Nephron (organoid): ENCODE results near the gene MATN3.
A peak's percentile ranks its signal among the peaks of the same experiment; 100 is the strongest.

Experiments used
- H3K27ac Mint-ChIP-seq, 3 experiments: 2 replicates each; pipeline ENCODE4 v1.8.0; 2020; ENCODE audit warnings: mixed read lengths in 3 of 3, mild to moderate bottlenecking in 2 of 3, moderate library complexity in 1 of 3
- H3K27me3 Mint-ChIP-seq: 2 replicates; pipeline ENCODE4 v1.8.0; 2021; ENCODE audit warnings: low read depth, mild to moderate bottlenecking, moderate library complexity, mixed read lengths
- H3K36me3 Mint-ChIP-seq: 2 replicates; pipeline ENCODE4 v1.8.0; 2020; ENCODE audit warnings: low read depth, mixed read lengths
- H3K4me1 Mint-ChIP-seq: 2 replicates; pipeline ENCODE4 v1.8.0; 2020; ENCODE audit warnings: mixed read lengths
- H3K4me3 Mint-ChIP-seq, 3 experiments: 2 replicates each; pipeline ENCODE4 v1.8.0; 2020; ENCODE audit warnings: mild to moderate bottlenecking in 3 of 3, mixed read lengths in 3 of 3, moderate library complexity in 2 of 3
- H3K9me3 Mint-ChIP-seq: 2 replicates; pipeline ENCODE4 v1.8.0; 2020; ENCODE audit warnings: mixed read lengths
- TF ChIP-seq, protein P1 (sequence below), 3 experiments: fragments of 200-600 bp; sonication (generic); IDR thresholded peaks; one replicate each; pipeline ENCODE4 v1.5.0; 2021; ENCODE audit warnings: antibody characterized with exemption in 3 of 3; ENCODE audit not compliant: unreplicated experiment in 3 of 3

MATN3 gene

DNA sequence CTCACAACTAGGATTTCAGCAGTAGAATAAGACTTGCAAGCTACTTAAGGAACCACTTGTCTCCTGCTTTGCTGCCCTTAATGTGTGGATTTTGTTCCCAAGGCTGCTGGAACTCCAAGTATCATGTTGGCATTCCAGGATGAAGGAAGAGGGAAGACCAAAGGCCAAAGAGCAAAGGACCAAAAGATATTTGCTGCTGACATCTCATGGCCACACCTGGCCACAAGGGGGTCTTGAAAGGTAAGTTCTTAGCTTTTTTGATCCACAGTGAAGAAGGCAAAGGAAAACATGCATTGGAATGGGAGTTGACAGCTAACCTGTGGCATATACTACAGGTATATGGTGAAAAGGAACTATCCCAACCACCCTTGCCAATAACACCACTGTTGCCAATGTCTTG, 3.9 kb upstream of the MATN3 start:
- TF ChIP-seq, protein P1, sequence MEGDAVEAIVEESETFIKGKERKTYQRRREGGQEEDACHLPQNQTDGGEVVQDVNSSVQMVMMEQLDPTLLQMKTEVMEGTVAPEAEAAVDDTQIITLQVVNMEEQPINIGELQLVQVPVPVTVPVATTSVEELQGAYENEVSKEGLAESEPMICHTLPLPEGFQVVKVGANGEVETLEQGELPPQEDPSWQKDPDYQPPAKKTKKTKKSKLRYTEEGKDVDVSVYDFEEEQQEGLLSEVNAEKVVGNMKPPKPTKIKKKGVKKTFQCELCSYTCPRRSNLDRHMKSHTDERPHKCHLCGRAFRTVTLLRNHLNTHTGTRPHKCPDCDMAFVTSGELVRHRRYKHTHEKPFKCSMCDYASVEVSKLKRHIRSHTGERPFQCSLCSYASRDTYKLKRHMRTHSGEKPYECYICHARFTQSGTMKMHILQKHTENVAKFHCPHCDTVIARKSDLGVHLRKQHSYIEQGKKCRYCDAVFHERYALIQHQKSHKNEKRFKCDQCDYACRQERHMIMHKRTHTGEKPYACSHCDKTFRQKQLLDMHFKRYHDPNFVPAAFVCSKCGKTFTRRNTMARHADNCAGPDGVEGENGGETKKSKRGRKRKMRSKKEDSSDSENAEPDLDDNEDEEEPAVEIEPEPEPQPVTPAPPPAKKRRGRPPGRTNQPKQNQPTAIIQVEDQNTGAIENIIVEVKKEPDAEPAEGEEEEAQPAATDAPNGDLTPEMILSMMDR (IDR thresholded peaks at IDR 0.05; ENCODE audit: unreplicated experiment in 3 of 3): no peak
- Mint-ChIP-seq H3K27me3 (peaks cover 26% of the 10 kb centered on the region), H3K4me1 (peaks cover 12% of the 10 kb centered on the region), H3K9me3 (peaks cover 23% of the 10 kb centered on the region), H3K4me3 (no peak overlapping the region), H3K27ac (no peak overlapping the region), H3K36me3 (peaks cover 12% of the 10 kb centered on the region)

DNA sequence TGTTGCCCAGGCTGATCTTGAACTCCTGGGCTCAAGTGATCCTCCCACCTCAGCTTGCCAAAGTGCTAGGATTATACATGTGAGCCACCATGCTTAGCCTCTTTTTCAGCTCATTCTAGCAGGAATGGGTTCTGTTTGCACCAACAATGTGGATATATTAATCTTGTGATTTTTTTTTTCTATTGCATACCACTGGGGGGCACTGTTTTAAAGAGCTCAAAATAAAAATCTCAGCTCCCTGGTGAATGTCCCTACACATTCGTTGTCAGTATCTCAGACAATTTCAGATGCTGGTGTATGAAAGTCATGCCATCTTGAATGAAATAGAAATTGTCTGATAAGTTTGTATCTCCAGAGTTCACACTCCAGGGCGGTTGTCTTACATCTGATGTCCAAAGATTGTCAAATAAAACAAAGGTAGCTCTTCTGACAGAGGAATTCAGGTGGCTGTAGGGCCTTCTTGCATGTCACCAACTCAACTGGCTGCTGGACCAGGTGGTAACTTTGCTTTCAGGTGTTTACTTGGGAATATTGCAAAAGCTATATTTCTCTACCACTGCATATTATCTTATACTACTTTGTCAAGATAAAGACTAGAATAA, 3.1 kb upstream of the MATN3 start:
- H3K27ac Mint-ChIP-seq: no peak overlapping the region

DNA sequence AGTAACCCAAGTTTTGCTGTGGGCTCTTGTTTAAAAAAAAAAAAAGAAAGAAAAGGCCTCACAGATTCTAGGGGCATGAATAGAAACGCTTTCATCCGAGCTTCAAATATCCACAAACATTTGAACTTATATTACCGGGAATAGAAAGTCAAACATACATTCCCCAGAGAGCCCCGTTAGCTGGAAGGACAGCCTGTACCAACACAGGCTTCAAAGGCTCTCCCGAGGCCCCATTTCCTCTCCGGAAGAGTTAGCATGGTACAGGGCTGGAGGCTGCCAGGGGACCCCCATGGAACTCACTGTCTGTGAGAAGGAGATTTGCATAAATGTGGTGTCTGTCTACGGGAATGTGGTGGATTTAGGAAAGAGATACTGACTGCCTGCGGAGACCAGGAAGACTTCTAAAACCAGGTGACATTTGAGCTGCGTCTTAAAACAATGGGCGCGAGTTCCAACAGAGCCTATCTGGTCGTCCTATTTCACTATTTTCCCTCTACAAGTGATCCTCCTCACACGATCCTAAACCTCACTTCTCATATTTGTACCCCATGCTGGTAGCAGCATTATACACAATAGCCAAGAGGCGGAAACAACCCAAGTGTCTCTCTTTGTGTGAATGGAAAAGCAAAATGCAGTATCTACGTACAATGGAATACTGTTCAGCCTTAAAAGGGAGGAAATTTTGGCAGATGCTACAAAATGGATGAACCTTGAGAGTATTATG, 820 bp upstream of the MATN3 start:
- peaks cover 9% of the 10 kb centered on the region for H3K9me3 Mint-ChIP-seq
- TF ChIP-seq, protein P1 (IDR thresholded peaks at IDR 0.05; ENCODE audit: unreplicated experiment in 3 of 3): no peak
- peak overlapping the region; percentile 2 to 14 (median 12) for H3K27ac Mint-ChIP-seq
- peaks cover 40% of the 10 kb centered on the region for H3K27me3 Mint-ChIP-seq
- peak overlapping the region; percentile 87 to 90 (median 89) for H3K4me3 Mint-ChIP-seq
- H3K4me1 Mint-ChIP-seq: peaks cover 12% of the 10 kb centered on the region
- no peaks in the 10 kb centered on the region for H3K36me3 Mint-ChIP-seq

More for the DNA sequence above, 3.1 kb upstream of the MATN3 start:
- TF ChIP-seq, protein P1 (IDR thresholded peaks at IDR 0.05; ENCODE audit: unreplicated experiment in 3 of 3): peak; percentile 55 to 59 (median 59)
- Mint-ChIP-seq H3K4me3 (peak overlapping the region in 2 of 3 experiments; percentile 2 to 4), H3K4me1 (peaks cover 12% of the 10 kb centered on the region), H3K36me3 (peaks cover 8% of the 10 kb centered on the region), H3K9me3 (peaks cover 18% of the 10 kb centered on the region), H3K27me3 (peaks cover 33% of the 10 kb centered on the region)

GRCh38 chr2:20012032-20012281, 511 bp downstream of the MATN3 start:
- Mint-ChIP-seq H3K36me3 (no peaks in the 10 kb centered on the region), H3K27ac (peak overlapping the region in 2 of 3 experiments; percentile 27 to 63), H3K4me3 (peak overlapping the region; percentile 73 to 86 (median 81)), H3K27me3 (peaks cover 40% of the 10 kb centered on the region), H3K4me1 (peaks cover 12% of the 10 kb centered on the region), H3K9me3 (peaks cover 9% of the 10 kb centered on the region)
- TF ChIP-seq, protein P1 (IDR thresholded peaks at IDR 0.05; ENCODE audit: unreplicated experiment in 3 of 3): no peak

GRCh38 chr2:20011276-20012031, 1.0 kb downstream of the MATN3 start:
- Mint-ChIP-seq H3K9me3 (peaks cover 9% of the 10 kb centered on the region), H3K4me1 (peaks cover 12% of the 10 kb centered on the region), H3K4me3 (peak overlapping the region; percentile 73 to 86 (median 81)), H3K27ac (peak overlapping the region in 2 of 3 experiments; percentile 27 to 63), H3K27me3 (peaks cover 44% of the 10 kb centered on the region), H3K36me3 (no peaks in the 10 kb centered on the region)
- TF ChIP-seq, protein P1 (IDR thresholded peaks at IDR 0.05; ENCODE audit: unreplicated experiment in 3 of 3): no peak
